ENCODE data around the gene ZNF205.

The ZNF205 gene

GRCh38 chr16:3084491-3084890, 27.9 kb upstream of the ZNF205 start:
- H3K27ac ChIP-seq, result no peak overlapping the region
- DNase-seq (ENCODE audit: low read depth, low spot score), result no peak

- DNase-seq (ENCODE audit: low read depth, low spot score), result no peak
- H3K27ac ChIP-seq, result no peak overlapping the region
These were observed 27.3 kb upstream of the ZNF205 start for GRCh38 chr16:3084969-3085670.

GRCh38 chr16:3085868-3086595, 26.4 kb upstream of the ZNF205 start:
- H3K27ac ChIP-seq, result no peak overlapping the region
- DNase-seq (ENCODE audit: low read depth, low spot score), result no peak

- H3K27ac ChIP-seq, result no peak overlapping the region
- DNase-seq (ENCODE audit: low read depth, low spot score), result no peak
These were observed 25.7 kb upstream of the ZNF205 start for GRCh38 chr16:3086596-3087242.

- no peak for DNase-seq (ENCODE audit: low read depth, low spot score)
- no peak overlapping the region for H3K27ac ChIP-seq
These were observed 24.8 kb upstream of the ZNF205 start for GRCh38 chr16:3087243-3088235.

GRCh38 chr16:3088450-3088849, 23.9 kb upstream of the ZNF205 start:
- no peak overlapping the region for H3K27ac ChIP-seq
- DNase-seq (ENCODE audit: low read depth, low spot score), result no peak

- no peak for DNase-seq (ENCODE audit: low read depth, low spot score)
- no peak overlapping the region for H3K27ac ChIP-seq
These were observed 23.3 kb upstream of the ZNF205 start for GRCh38 chr16:3088925-3089716.

- H3K27ac ChIP-seq, result no peak overlapping the region
- DNase-seq (ENCODE audit: low read depth, low spot score), result no peak
These were observed 22.4 kb upstream of the ZNF205 start for GRCh38 chr16:3089717-3090592.

- no peak for DNase-seq (ENCODE audit: low read depth, low spot score)
- H3K27ac ChIP-seq, result no peak overlapping the region
These were observed 20.8 kb upstream of the ZNF205 start for GRCh38 chr16:3091551-3091950.

GRCh38 chr16:3092501-3092941, 19.9 kb upstream of the ZNF205 start:
- H3K27ac ChIP-seq, result no peak overlapping the region
- DNase-seq (ENCODE audit: low read depth, low spot score), result no peak

- DNase-seq (ENCODE audit: low read depth, low spot score), result no peak
- H3K27ac ChIP-seq, result no peak overlapping the region
These were observed 17.9 kb upstream of the ZNF205 start for GRCh38 chr16:3094289-3095027.

- no peak for DNase-seq (ENCODE audit: low read depth, low spot score)
- no peak overlapping the region for H3K27ac ChIP-seq
These were observed 16.5 kb upstream of the ZNF205 start for GRCh38 chr16:3095869-3096268.

GRCh38 chr16:3096362-3096761, 16.0 kb upstream of the ZNF205 start:
- H3K27ac ChIP-seq, result no peak overlapping the region
- DNase-seq (ENCODE audit: low read depth, low spot score), result no peak

GRCh38 chr16:3097266-3097665, 15.1 kb upstream of the ZNF205 start:
- no peak for DNase-seq (ENCODE audit: low read depth, low spot score)
- no peak overlapping the region for H3K27ac ChIP-seq

GRCh38 chr16:3098459-3099394, 13.7 kb upstream of the ZNF205 start, which contains the start of gene ZSCAN10:
ZSCAN10 (minus strand) TSS chr16:3099294; CDS start chr16:3092937, 6,357 bp downstream.
- H3K27ac ChIP-seq, result no peak within 1 kb of the TSS
- no peak for DNase-seq (ENCODE audit: low read depth, low spot score)

- H3K27ac ChIP-seq, result no peak overlapping the region
- no peak for DNase-seq (ENCODE audit: low read depth, low spot score)
These were observed 13.0 kb upstream of the ZNF205 start for GRCh38 chr16:3099395-3099731.
